NCI-H1436 (cell line): ENCODE measurements around the gene TIGD3.
A peak's percentile ranks its signal among the peaks of the same experiment; 100 is the strongest.

Experiments used
- DNase-seq: peaks from one replicate; lab custom pipeline; 2025; lab: John Stamatoyannopoulos, UW

The TIGD3 gene, protein sequence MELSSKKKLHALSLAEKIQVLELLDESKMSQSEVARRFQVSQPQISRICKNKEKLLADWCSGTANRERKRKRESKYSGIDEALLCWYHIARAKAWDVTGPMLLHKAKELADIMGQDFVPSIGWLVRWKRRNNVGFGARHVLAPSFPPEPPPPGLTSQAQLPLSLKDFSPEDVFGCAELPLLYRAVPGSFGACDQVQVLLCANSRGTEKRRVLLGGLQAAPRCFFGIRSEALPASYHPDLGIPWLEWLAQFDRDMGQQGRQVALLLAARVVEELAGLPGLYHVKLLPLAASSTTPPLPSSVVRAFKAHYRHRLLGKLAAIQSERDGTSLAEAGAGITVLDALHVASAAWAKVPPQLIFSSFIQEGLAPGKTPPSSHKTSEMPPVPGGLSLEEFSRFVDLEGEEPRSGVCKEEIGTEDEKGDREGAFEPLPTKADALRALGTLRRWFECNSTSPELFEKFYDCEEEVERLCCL

GRCh38 chr11:65354265-65355012 is at the start of gene TIGD3:
Gene TIGD3, plus strand, starts transcription at chr11:65354751. Its CDS starts 1,058 bp downstream, at chr11:65355809.
- peak; percentile 98 for DNase-seq

- no peak for DNase-seq
These were observed 48.9 kb upstream of the TIGD3 start for GRCh38 chr11:65305501-65306268.

DNA sequence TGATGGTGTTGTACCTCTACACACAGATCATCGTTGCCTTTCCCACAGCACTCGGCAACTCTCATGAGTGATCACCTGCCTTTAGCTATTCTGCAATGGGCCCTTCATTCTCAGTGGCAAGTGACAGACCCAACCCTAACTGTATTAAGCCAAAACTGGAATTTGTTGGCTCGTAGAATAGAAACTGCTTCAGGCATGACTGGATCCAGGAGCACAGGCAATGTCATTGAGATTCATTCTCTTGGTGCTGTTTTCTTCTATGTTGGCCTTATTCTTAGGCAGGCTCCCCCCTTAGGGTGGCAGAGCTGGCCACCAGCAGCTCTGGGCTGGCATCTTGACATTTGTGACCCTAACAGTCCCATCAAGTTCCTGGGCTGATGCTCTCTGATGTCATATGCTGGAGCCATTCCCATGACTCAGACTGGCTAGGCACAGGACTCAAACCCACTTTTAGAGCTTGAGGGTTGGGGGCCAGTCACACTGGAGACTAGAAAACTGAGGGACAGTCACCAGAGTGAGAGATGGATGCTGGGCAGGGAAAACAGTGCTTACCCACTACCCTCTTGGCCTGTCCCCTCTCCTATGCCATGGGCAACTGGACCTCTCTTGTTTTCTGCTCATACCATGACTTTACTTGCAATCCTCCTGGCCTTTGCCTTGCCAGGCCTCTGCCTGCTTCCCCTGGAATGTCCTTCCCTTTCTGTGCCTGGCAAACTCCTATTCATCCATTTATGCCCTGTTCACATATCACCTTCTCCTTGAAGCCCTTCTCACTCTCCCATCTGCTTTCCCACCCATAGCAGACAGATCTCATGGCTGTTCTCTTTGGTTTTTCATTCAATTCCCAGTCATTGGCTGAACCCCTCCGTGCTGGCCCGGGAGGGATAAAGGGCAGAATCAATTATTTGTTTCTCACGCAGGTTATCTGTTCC is 47.0 kb upstream of the TIGD3 start:
- no peak for DNase-seq

GRCh38 chr11:65308281-65308891 is 46.2 kb upstream of the TIGD3 start:
- no peak for DNase-seq

GRCh38 chr11:65309006-65309405 is 45.5 kb upstream of the TIGD3 start:
- DNase-seq: no peak

- DNase-seq: no peak
These were observed 44.3 kb upstream of the TIGD3 start for GRCh38 chr11:65310215-65310614.

DNA sequence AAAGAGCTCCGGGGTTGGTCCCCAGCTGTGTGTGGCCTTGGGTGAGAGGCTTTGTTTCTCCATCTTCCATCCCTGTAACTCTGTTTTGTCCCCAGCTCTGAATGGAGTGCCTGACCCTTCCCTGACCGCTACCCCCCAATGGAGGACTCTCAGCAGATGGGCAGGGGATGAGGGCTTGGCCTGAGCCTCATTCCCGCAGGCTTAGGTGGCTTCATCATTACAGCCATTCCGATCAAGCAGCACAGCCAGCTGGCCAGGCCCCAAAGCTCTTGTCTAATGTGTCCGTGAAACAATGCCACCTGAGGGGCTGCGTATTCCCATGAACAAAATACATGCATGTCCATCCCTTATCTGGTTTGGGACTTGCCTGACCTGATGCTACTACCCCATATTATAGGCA is 43.8 kb upstream of the TIGD3 start:
- no peak for DNase-seq

DNA sequence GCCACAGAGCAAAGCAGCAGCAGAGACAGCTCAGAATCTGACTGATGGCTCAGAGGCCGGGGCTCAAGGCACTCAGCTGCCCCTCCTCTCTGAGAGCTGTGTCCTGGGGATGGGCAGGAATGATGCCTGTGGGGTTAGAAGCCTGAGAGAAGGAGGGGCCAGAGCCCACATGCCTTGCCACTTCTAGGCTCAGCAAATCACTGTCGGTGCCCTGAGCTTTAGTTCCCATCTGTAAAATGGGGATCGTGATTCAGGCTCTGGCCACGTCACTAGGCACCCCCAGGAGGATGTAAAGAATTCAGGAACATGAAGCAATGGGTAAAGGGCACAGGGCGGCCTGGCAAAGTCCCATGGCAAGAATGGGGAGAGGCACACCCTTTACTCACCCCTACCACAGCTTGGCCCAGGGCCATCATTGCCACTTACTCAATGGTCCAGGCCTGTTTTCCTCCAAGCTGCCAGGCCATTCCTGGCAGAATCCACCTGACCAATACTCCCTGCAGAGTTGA is 43.3 kb upstream of the TIGD3 start:
- no peak for DNase-seq

DNA sequence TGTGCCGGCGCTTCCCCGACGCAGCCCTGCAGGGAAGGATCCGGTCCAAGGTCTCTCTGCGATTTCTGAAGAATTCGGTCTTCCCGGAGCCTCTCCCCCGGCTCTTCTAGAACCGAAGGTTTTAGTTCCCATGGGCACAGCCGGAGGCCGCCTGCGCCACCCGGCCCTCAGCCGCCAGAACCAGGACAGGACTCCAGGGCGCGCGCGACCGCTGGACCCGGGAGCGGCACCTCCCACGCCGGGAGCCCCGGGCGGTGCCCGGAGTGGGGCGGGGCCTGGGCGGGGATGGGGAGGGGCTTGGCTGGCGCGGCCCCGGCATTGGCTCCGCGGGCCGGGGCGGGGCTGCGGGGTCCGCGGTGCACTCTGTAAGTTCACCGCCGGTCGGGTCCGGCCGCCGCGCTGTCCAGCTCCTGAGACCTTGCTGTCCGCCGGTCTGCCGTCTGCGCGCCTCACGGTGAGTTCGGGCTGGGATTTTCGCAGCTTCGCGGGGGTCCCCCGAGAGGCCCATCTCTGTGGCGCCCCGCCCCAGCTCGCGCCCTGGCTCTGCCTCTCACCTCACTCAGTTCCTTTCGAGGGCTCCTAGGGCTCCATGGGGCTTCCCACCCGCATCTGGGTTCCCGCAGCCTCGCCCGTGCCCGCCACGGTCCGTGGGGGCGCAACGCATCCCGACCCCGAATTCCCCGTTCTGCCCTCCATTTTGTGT is 39.9 kb upstream of the TIGD3 start, which contains the start of gene CDC42EP2:
TSS of gene CDC42EP2 (plus strand) at position 366 of the 703 bp plus-strand sequence. CDS start 6,033 bp downstream, outside the sequence.
- peak; percentile 44 for DNase-seq

DNA sequence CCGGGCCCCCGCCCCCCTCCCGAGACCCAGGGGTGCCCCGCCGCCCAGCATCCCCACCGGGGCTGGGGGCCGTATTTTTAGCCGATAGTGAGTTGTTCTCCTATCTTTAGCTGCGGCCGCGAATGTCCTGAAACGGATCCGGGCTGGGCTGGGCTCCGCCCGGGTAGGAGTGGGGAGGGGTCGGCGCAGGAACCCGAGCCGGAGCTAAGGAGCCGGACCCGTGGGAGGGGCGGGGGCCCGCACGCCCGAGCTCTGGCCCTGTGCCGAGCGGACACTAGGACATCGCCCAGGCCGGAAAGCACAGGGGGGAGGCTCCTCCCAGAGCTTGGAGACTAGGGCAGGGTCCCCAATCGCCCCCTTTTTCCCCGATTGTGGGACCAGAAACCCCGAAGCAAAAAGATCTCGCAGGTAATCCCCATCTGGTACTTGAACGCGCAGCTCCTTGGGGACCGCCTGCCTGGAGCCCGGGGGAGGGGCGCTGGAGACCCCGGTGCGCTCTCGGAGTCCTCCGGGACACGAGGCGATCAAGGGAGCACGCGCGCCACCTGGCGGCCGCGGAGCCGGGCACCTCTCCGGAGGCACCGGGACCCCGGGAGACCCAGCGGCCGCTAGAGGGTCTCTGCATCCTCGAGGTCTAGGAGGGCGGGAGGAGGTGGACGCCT is 39.2 kb upstream of the TIGD3 start:
- peak; percentile 64 for DNase-seq

DNA sequence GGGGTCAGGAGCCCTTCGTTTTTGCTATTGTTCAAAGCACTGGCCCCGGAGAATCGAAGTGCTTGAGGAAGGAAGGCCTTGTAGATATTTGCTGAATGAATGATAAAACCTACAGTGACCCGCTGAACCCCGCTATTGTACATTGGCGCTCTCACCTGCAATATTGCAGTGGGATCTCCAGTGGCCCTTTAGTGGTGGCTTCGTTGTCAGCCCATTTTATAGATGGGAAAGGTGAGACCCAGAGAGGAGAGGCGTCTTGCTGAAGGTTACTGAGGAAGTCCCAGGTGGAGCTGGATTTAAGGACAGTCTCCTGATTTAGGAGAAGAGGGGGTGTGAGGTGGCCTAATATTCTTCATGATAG is 38.7 kb upstream of the TIGD3 start:
- no peak for DNase-seq

GRCh38 chr11:65316227-65317024 is 38.1 kb upstream of the TIGD3 start:
- no peak for DNase-seq

GRCh38 chr11:65317025-65317786 is 37.3 kb upstream of the TIGD3 start:
- no peak for DNase-seq

- DNase-seq: no peak
These were observed 34.0 kb upstream of the TIGD3 start for GRCh38 chr11:65320386-65321075.

DNA sequence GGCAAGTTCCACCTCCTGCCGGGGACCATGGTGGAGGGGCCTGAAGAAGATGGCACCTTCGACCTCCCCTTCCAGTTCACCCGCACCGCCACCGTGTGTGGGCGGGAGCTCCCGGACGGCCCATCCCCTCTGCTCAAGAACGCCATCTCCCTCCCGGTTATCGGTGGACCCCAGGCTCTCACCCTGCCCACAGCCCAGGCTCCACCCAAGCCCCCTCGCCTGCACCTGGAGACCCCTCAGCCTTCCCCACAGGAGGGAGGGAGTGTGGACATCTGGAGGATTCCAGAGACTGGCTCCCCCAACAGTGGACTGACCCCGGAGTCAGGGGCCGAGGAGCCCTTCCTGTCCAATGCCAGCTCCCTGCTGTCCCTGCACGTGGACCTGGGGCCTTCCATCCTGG is 33.5 kb upstream of the TIGD3 start:
- DNase-seq: no peak

GRCh38 chr11:65321828-65322485 is 32.6 kb upstream of the TIGD3 start:
- DNase-seq: no peak

- DNase-seq: no peak
These were observed 30.7 kb upstream of the TIGD3 start for GRCh38 chr11:65323813-65324212.
